NK-92 treated with Interleukin-12 subunit alpha and Interleukin-12 subunit beta, amount 100 ng/mL, for 24 hours (cell line): ENCODE data around the gene AP2A2.

ENCODE experiments used
- DNase-seq: peaks from one replicate; lab custom pipeline; 2025; lab: John Stamatoyannopoulos, UW

Gene AP2A2

GRCh38 chr11:1059759-1060158 is 134.1 kb downstream of the AP2A2 start:
- no peak for DNase-seq

- no peak for DNase-seq
These were observed 134.7 kb downstream of the AP2A2 start for GRCh38 chr11:1060410-1060809.

DNA sequence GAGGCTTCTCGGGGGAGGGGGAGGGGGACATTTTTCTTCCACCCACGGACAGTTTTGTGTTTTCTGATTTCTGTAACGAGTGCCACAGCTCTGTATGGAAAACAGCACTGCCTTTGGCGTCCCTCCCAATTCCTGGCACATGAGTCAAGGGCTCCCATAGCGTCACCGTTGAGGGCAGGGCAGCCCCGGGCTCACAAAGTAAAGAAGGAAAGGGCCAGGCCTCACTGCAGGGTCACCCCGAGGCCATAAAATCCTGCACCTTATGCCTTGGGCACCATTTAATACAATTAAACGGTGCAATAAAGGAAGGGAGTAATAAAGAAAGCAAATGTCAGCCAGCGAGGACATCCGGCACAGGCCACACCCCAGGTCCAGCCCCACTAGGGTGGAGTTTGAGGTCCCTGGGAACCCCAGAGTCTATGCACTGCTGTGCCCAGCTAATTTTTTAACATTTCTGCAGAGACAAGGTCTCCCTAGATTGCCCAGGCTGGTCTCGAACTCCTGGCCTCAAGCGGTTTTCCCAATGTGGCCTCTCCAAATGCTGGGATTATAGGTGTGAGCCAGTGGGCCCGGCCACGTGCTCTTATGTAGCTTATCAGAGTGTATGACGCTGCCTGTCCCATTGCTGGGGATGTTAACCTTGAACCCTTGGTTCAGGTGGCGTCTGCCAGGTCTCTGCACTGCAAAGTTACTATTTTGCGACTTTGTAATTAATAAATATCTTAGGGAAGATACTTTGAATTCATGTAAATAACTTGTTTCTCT is 135.4 kb downstream of the AP2A2 start:
- DNase-seq: no peak
